ENCODE measurements around the gene HELZ. TPM values are rescaled to one million over a fixed set of nuclear protein-coding genes. Genes with fewer than 3 reads are reported as not detected.
"Not testable (repeated sequence)": the region's sequence is repeated elsewhere in the genome, so short reads cannot be mapped to it uniquely, and the experiment has no call there.

The HELZ gene
- total RNA-seq, 1 experiment from 2014 or later, result 75.0 TPM

- in situ Hi-C loops (cut with HindIII; ENCODE audit: low sequenced_read_pairs), result no loop called here
Observed at GRCh38 chr17:67270416-67270815, 25.4 kb upstream of the HELZ start.

GRCh38 chr17:67266496-67266895 lies 21.5 kb upstream of the HELZ start:
- DNase-seq (ENCODE audit: low spot score), result no peak
- in situ Hi-C loops (cut with HindIII; ENCODE audit: low sequenced_read_pairs), result no loop called here

More at GRCh38 chr17:67270416-67270815, 25.4 kb upstream of the HELZ start:
- DNase-seq (ENCODE audit: low spot score), result no peak

GRCh38 chr17:67265436-67266019 lies 20.5 kb upstream of the HELZ start:
- in situ Hi-C loops (cut with HindIII; ENCODE audit: low sequenced_read_pairs), result no loop called here
- no peak for DNase-seq (ENCODE audit: low spot score)

- DNase-seq (ENCODE audit: low spot score), result no peak
- in situ Hi-C loops (cut with HindIII; ENCODE audit: low sequenced_read_pairs), result no loop called here
Observed at GRCh38 chr17:67262435-67263117, 17.6 kb upstream of the HELZ start.

GRCh38 chr17:67260170-67260987 lies 15.4 kb upstream of the HELZ start:
- DNase-seq (ENCODE audit: low spot score), result no peak
- in situ Hi-C loops (cut with HindIII; ENCODE audit: low sequenced_read_pairs), result no loop called here

- no peak for DNase-seq (ENCODE audit: low spot score)
Observed at GRCh38 chr17:67258821-67259468, 13.9 kb upstream of the HELZ start.

GRCh38 chr17:67256075-67256732 lies 11.2 kb upstream of the HELZ start:
- DNase-seq (ENCODE audit: low spot score), result no peak

More at GRCh38 chr17:67258821-67259468, 13.9 kb upstream of the HELZ start:
- in situ Hi-C loops (cut with HindIII; ENCODE audit: low sequenced_read_pairs), result no loop called here

GRCh38 chr17:67253384-67253783 lies 8.4 kb upstream of the HELZ start:
- DNase-seq (ENCODE audit: low spot score), result no peak
- in situ Hi-C loops (cut with HindIII; ENCODE audit: low sequenced_read_pairs), result no loop called here

More at GRCh38 chr17:67256075-67256732, 11.2 kb upstream of the HELZ start:
- in situ Hi-C loops (cut with HindIII; ENCODE audit: low sequenced_read_pairs), result no loop called here

- in situ Hi-C loops (cut with HindIII; ENCODE audit: low sequenced_read_pairs), result not testable (repeated sequence)
Observed at GRCh38 chr17:67251586-67251985, 6.6 kb upstream of the HELZ start.

GRCh38 chr17:67248291-67248690 lies 3.3 kb upstream of the HELZ start:
- no peak for DNase-seq (ENCODE audit: low spot score)
- in situ Hi-C loops (cut with HindIII; ENCODE audit: low sequenced_read_pairs), result no loop called here

More at GRCh38 chr17:67251586-67251985, 6.6 kb upstream of the HELZ start:
- DNase-seq (ENCODE audit: low spot score), result not testable (repeated sequence)

GRCh38 chr17:67247416-67247900 lies 2.5 kb upstream of the HELZ start:
- in situ Hi-C loops (cut with HindIII; ENCODE audit: low sequenced_read_pairs), result no loop called here
- DNase-seq (ENCODE audit: low spot score), result no peak

- DNase-seq (ENCODE audit: low spot score), result peak; percentile 71
- in situ Hi-C loops (cut with HindIII; ENCODE audit: low sequenced_read_pairs), result no loop called here
Observed at GRCh38 chr17:67246653-67247415, 1.8 kb upstream of the HELZ start.

GRCh38 chr17:67246403-67246652 lies 1.3 kb upstream of the HELZ start:
- in situ Hi-C loops (cut with HindIII; ENCODE audit: low sequenced_read_pairs), result no loop called here

GRCh38 chr17:67245694-67246402 lies 852 bp upstream of the HELZ start:
- peak; percentile 18 for DNase-seq (ENCODE audit: low spot score)
- in situ Hi-C loops (cut with HindIII; ENCODE audit: low sequenced_read_pairs), result no loop called here

More at GRCh38 chr17:67246403-67246652, 1.3 kb upstream of the HELZ start:
- DNase-seq (ENCODE audit: low spot score), result no peak

- DNase-seq (ENCODE audit: low spot score), result no peak
- in situ Hi-C loops (cut with HindIII; ENCODE audit: low sequenced_read_pairs), result no loop called here
Observed at GRCh38 chr17:67244431-67245072, 444 bp downstream of the HELZ start.

- DNase-seq (ENCODE audit: low spot score), result no peak
- in situ Hi-C loops (cut with HindIII; ENCODE audit: low sequenced_read_pairs), result no loop called here
Observed at GRCh38 chr17:67243284-67243683, 1.7 kb downstream of the HELZ start.

- no peak for DNase-seq (ENCODE audit: low spot score)
- in situ Hi-C loops (cut with HindIII; ENCODE audit: low sequenced_read_pairs), result no loop called here
Observed at GRCh38 chr17:67241719-67242341, 3.2 kb downstream of the HELZ start.

All from G401 (cell line).